HepG2 (cell line): Measurements from ENCODE around the gene TSHZ2. TPM values are rescaled to one million over a fixed set of nuclear protein-coding genes. Genes with fewer than 3 reads are reported as not detected.
A peak's percentile ranks its signal among the peaks of the same experiment; 100 is the strongest.

Experiments used
- ATAC-seq: fragments of 200-7000 bp; cut with Tn5 transposase; 3 replicates; pipeline ENCODE4 v1.9.1; 2020; ENCODE audit warnings: mild to moderate bottlenecking, moderate library complexity
- BruUV-seq: library from RNA; stranded (reverse); fragments of 400-500 nt; replicated peaks from 2 replicates; lab custom pipeline; 2021; lab: Mats Ljungman, UMichigan
- CTCF ChIA-PET: fragments of 300-600 bp; formaldehyde crosslinking; extraction: SDS; loops from one replicate; lab custom pipeline; 2021; ENCODE audit warnings: low total read pairs, inconsistent platforms, low intra/inter-chr PET ratio; lab: Yijun Ruan, JAX
- POLR2A ChIA-PET: fragments of 350-600 bp; sonication (Branson Sonifier 250); formaldehyde crosslinking; loops from one replicate; lab custom pipeline; 2020; ENCODE audit warnings: antibody characterized with exemption, inconsistent platforms; lab: Yijun Ruan, JAX
- DNase-seq: peaks from one replicate; pipeline ENCODE4 v3.0.0-alpha.2; 2015; ENCODE audit warnings: low spot score
- FAIRE-seq: peaks from 3 replicates; lab custom pipeline; 2011; peaks lifted over from hg19 to GRCh38; lab: Jason Lieb, UNC
- H2AFZ ChIP-seq: one replicate; pipeline ENCODE4 v1.6.1; 2011; ENCODE audit warnings: low read length, inconsistent platforms
- H3K27ac ChIP-seq: fragments of 300-600 bp; 3 replicates; pipeline ENCODE4 v1.8.0; 2011; ENCODE audit warnings: mixed run types, mild to moderate bottlenecking, mixed read lengths, low read length, inconsistent platforms; ENCODE audit not compliant: insufficient read depth; ENCODE audit errors: extremely low read length
- H3K27me3 ChIP-seq, 2 experiments: fragments of 200-600 bp in 1 of 2; 2 replicates in 1 of 2; 3 replicates in 1 of 2; pipeline versions ENCODE4 v1.6.0 to v1.8.0; 2011; ENCODE audit warnings: low read length in 2 of 2, mild to moderate bottlenecking in 2 of 2, moderate library complexity in 2 of 2, inconsistent platforms in 1 of 2; ENCODE audit not compliant: insufficient read depth in 2 of 2, control insufficient read depth in 1 of 2
- H3K36me3 ChIP-seq, 2 experiments: fragments of 200-600 bp in 1 of 2; replicated peaks in 1 of 2; 2 replicates in 1 of 2; 3 replicates in 1 of 2; pipeline versions ENCODE4 v1.5.1 to v1.8.0; 2011; ENCODE audit warnings: low read length in 2 of 2, inconsistent platforms in 1 of 2; ENCODE audit not compliant: insufficient read depth in 2 of 2, control insufficient read depth in 1 of 2
- H3K4me1 ChIP-seq: 2 replicates; pipeline ENCODE4 v1.5.1; 2012; ENCODE audit warnings: low read length, inconsistent platforms; ENCODE audit not compliant: insufficient read depth
- H3K4me2 ChIP-seq: 2 replicates; pipeline ENCODE4 v1.6.0; 2011; ENCODE audit warnings: low read depth, low read length, inconsistent platforms
- H3K4me3 ChIP-seq, 3 experiments: fragments of 200-600 bp in 1 of 3; sonication (generic), shearing (Covaris generic) in 1 of 3; replicated peaks in 1 of 3; 2 replicates each; pipeline ENCODE4 v1.5.1; 2011 to 2016; ENCODE audit warnings: low read length in 3 of 3, inconsistent platforms in 2 of 3, low read depth in 2 of 3, mild to moderate bottlenecking in 2 of 3, control low read depth in 1 of 3, mixed read lengths in 1 of 3; ENCODE audit not compliant: insufficient read depth in 1 of 3
- H3K79me2 ChIP-seq: one replicate; pipeline ENCODE4 v1.6.1; 2011; ENCODE audit warnings: low read length, inconsistent platforms; ENCODE audit not compliant: insufficient read depth
- H3K9ac ChIP-seq: 2 replicates; pipeline ENCODE4 v1.6.0; 2011; ENCODE audit warnings: mild to moderate bottlenecking, low read depth, low read length, inconsistent platforms; ENCODE audit not compliant: insufficient read depth
- H3K9me3 ChIP-seq: 2 replicates; pipeline ENCODE4 v1.5.1; 2012; ENCODE audit warnings: mild to moderate bottlenecking, low read length
- H4K20me1 ChIP-seq: 2 replicates; pipeline ENCODE4 v1.6.0; 2011; ENCODE audit warnings: inconsistent platforms, mild to moderate bottlenecking, low read length, moderate library complexity; ENCODE audit not compliant: insufficient read depth
- CEBPG ChIP-seq: IDR thresholded peaks from 2 replicates; pipeline ENCODE4 v1.6.1; 2016
- MED1 ChIP-seq: sonication (generic); formaldehyde crosslinking; IDR thresholded peaks from 2 replicates; pipeline ENCODE4 v1.4.0; 2020; ENCODE audit warnings: missing genetic modification reagents
- MED13 ChIP-seq: sonication (generic); formaldehyde crosslinking; IDR thresholded peaks from 2 replicates; pipeline ENCODE4 v1.5.0; 2020; ENCODE audit warnings: missing genetic modification reagents
- NFE2L2 ChIP-seq: fragments of 150-350 bp; IDR thresholded peaks from 2 replicates; pipeline ENCODE4 v1.6.1; 2014; ENCODE audit warnings: low read length
- PCBP2 ChIP-seq: fragments of 200-400 bp; formaldehyde crosslinking; optimal IDR thresholded peaks from 2 replicates; pipeline ENCODE3; 2018; ENCODE audit warnings: low read length, low read depth; ENCODE audit not compliant: poor library complexity, severe bottlenecking
- REPIN1 ChIP-seq: sonication (generic); formaldehyde crosslinking; IDR thresholded peaks from 2 replicates; pipeline ENCODE4 v1.8.0; 2022; ENCODE audit warnings: missing genetic modification reagents, low read depth, mild to moderate bottlenecking, borderline replicate concordance
- SNAPC5 ChIP-seq: sonication (generic); formaldehyde crosslinking; IDR thresholded peaks from 2 replicates; pipeline ENCODE4 v1.8.1; 2023; ENCODE audit warnings: mild to moderate bottlenecking, missing genetic modification reagents, borderline replicate concordance
- ZFP91 ChIP-seq: sonication (generic); formaldehyde crosslinking; IDR thresholded peaks from 2 replicates; pipeline ENCODE4 v1.9.0; 2022; ENCODE audit warnings: missing genetic modification reagents, mild to moderate bottlenecking, borderline replicate concordance
- WGBS: methylation state at CpG from one replicate; pipeline ENCODE4 v1.1.6; 2017; ENCODE audit warnings: low lambda C conversion rate; 5-methylcytosine and 5-hydroxymethylcytosine counted together
- in situ Hi-C: cut with HindIII; loops from 2 replicates; pipeline ENCODE4 v1.10.0; 2017; ENCODE audit warnings: low pct_unique_long_range_greater_than_20kb; ENCODE audit not compliant: extremely low pct_ligation_motif_present
- intact Hi-C: fragments of 100-400 bp; cut with micrococcal nuclease; formaldehyde crosslinking; loops from one replicate; pipeline ENCODE4 v1.10.0; 2022; ENCODE audit not compliant: unreplicated experiment
- polyA plus RNA-seq, 8 experiments: library from polyadenylated mRNA; depleted of rRNA in 3 of 8; stranded (reverse) in 7 of 8; unstranded in 1 of 8; fragments of >200 nt; fragmentation: Illumina TruSeq in 4 of 8; extraction: Trizol in 4 of 8; gene quantifications; 2 replicates each; pipeline versions ENCODE4 v1.2.1 to v1.2.3, GENCODE V29; 2011 to 2016; ENCODE audit warnings: low read depth in 4 of 8, missing spikeins in 1 of 8, mixed read lengths in 1 of 8; ENCODE audit not compliant: insufficient read depth in 1 of 8
- total RNA-seq, 5 experiments: library from RNA; depleted of rRNA; stranded (reverse); fragments of >200 nt; fragmentation: Illumina TruSeq; extraction: Trizol; gene quantifications; 2 replicates each; pipeline ENCODE4 v1.2.3, GENCODE V29; 2016; ENCODE audit warnings: low read depth in 1 of 5

The TSHZ2 gene
- total and polyA plus RNA-seq, 2 of the 13 experiments (the other 11 are each of a cell fraction or from before 2014, with no cell fraction given) = 0.01 TPM; not detected in 1

GRCh38 chr20:53294804-53295203 lies 322.6 kb downstream of the TSHZ2 start (continued):
- no peak for TF ChIP-seq MED1
- peak; percentile 84 for TF ChIP-seq NFE2L2

- ChIA-PET POLR2A (no interaction called here), CTCF (no interaction called here)
- in situ Hi-C loops = no loop called here
- H3K4me2 ChIP-seq = no peak overlapping the region
- H3K9ac ChIP-seq = no peak overlapping the region
- FAIRE-seq (no peak), DNase-seq (no peak), ATAC-seq (no peak)
- no TSS peak for BruUV-seq
- 3% methylated on average over 2 of the region's 2 CpGs for WGBS
- H4K20me1 ChIP-seq = no peaks in the 10 kb centered on the region
- TF ChIP-seq SNAPC5 (CRISPR knock-in tag) (no peak), CEBPG (CRISPR knock-in tag) (no peak), ZFP91 (CRISPR knock-in tag) (no peak), REPIN1 (CRISPR knock-in tag) (no peak), MED13 (CRISPR knock-in tag) (no peak), PCBP2 (no peak)
- H3K4me1 ChIP-seq = no peaks in the 10 kb centered on the region
- no peaks in the 10 kb centered on the region; a peak in 1 of 5 replicates for H3K27me3 ChIP-seq
- H3K4me3 ChIP-seq = no peak overlapping the region
- H3K9me3 ChIP-seq = no peaks in the 10 kb centered on the region
- intact Hi-C loops = no loop called here
- H3K36me3 ChIP-seq = no peaks in the 10 kb centered on the region
- H3K79me2 ChIP-seq = no peaks in the 10 kb centered on the region
- no peak overlapping the region for H2AFZ ChIP-seq
- no peak overlapping the region for H3K27ac ChIP-seq
These were observed 323.9 kb downstream of the TSHZ2 start for GRCh38 chr20:53296025-53296424.
